Skin epidermis (tissue), 12 donors: Measurements from ENCODE around the gene FALEC.
"Not testable (repeated sequence)": the region's sequence is repeated elsewhere in the genome, so short reads cannot be mapped to it uniquely, and the experiment has no call there.

ENCODE experiments used
- H3K27ac ChIP-seq, 21 experiments: fragments of 200-600 bp; sonication (generic) in 11 of 21; one replicate each; pipeline ENCODE4 v1.5.0; 2020; ENCODE audit warnings: mild to moderate bottlenecking in 3 of 21, inconsistent platforms in 2 of 21, moderate library complexity in 2 of 21
- H3K4me3 ChIP-seq, 7 experiments: fragments of 200-600 bp; sonication (generic) in 2 of 7; one replicate each; pipeline ENCODE4 v1.5.0; 2020; ENCODE audit warnings: inconsistent platforms in 2 of 7, mild to moderate bottlenecking in 2 of 7, moderate library complexity in 1 of 7

The FALEC gene

GRCh38 chr1:150579110-150579944, 63.8 kb downstream of the FALEC start, which contains the start of gene MCL1:
MCL1 (minus strand) TSS chr1:150579610; CDS start chr1:150579530, 80 bp downstream.
- Histone ChIP-seq H3K27ac (peak within 1 kb of the TSS; percentile 95 to 100 (median 100)), H3K4me3 (peak within 1 kb of the TSS; percentile 59 to 97 (median 82))

GRCh38 chr1:150579945-150580642, 64.5 kb downstream of the FALEC start:
- Histone ChIP-seq H3K27ac (peak overlapping the region; percentile 51 to 100 (median 100)), H3K4me3 (peak overlapping the region; percentile 59 to 97 (median 82))

- not testable (repeated sequence) for H3K4me3 ChIP-seq
- peak overlapping the region in 3 of 21 experiments; percentile 2 to 25 (median 11) for H3K27ac ChIP-seq
Measured at GRCh38 chr1:150580966-150581365, 65.4 kb downstream of the FALEC start.

GRCh38 chr1:150581437-150581836, 65.9 kb downstream of the FALEC start:
- peak overlapping the region in 3 of 21 experiments; percentile 2 to 25 (median 11) for H3K27ac ChIP-seq
- H3K4me3 ChIP-seq = not testable (repeated sequence)

GRCh38 chr1:150581962-150582361, 66.4 kb downstream of the FALEC start:
- peak overlapping the region in 1 of 21 experiments; percentile 46 for H3K27ac ChIP-seq
- not testable (repeated sequence) for H3K4me3 ChIP-seq

- Histone ChIP-seq H3K4me3 (no peak overlapping the region), H3K27ac (peak overlapping the region in 1 of 21 experiments; percentile 46)
Measured at GRCh38 chr1:150582371-150582770, 66.8 kb downstream of the FALEC start.
